Activated naive CD8-positive, alpha-beta T cell treated with anti-CD3 and anti-CD28 coated beads for 36 hours (primary cell): ENCODE results near the gene VAMP4. TPM values are rescaled to one million over a fixed set of nuclear protein-coding genes. Genes with fewer than 3 reads are reported as not detected.
A peak's percentile ranks its signal among the peaks of the same experiment; 100 is the strongest.
"Not testable (repeated sequence)": the region's sequence is repeated elsewhere in the genome, so short reads cannot be mapped to it uniquely, and the experiment has no call there.

Source experiments
- DNase-seq: peaks from one replicate; pipeline ENCODE4 v3.0.0; 2021
- H3K27ac Mint-ChIP-seq: one replicate; pipeline ENCODE4 v1.8.0; 2022; ENCODE audit warnings: mild to moderate bottlenecking, moderate library complexity, mixed read lengths
- H3K27me3 Mint-ChIP-seq: one replicate; pipeline ENCODE4 v1.8.0; 2022; ENCODE audit warnings: mild to moderate bottlenecking, mixed read lengths
- H3K36me3 Mint-ChIP-seq: one replicate; pipeline ENCODE4 v1.8.0; 2021; ENCODE audit warnings: mild to moderate bottlenecking, mixed read lengths
- H3K4me1 Mint-ChIP-seq: one replicate; pipeline ENCODE4 v1.8.0; 2021; ENCODE audit warnings: mixed read lengths
- H3K4me3 Mint-ChIP-seq: one replicate; pipeline ENCODE4 v1.8.0; 2022; ENCODE audit warnings: mild to moderate bottlenecking, moderate library complexity, mixed read lengths
- H3K9me3 Mint-ChIP-seq: one replicate; pipeline ENCODE4 v1.8.0; 2022; ENCODE audit warnings: mixed read lengths
- total RNA-seq, 2 experiments: library from RNA; stranded (reverse); gene quantifications; one replicate each; pipeline ENCODE4 v1.2.3, GENCODE V29; 2021

The VAMP4 gene
- total RNA-seq, 2 experiments from 2014 or later: 4.8 to 5.1 TPM

- H3K36me3 Mint-ChIP-seq: peaks cover 18% of the 10 kb centered on the region
- not testable (repeated sequence) for H3K27me3 Mint-ChIP-seq, DNase-seq, H3K27ac Mint-ChIP-seq, H3K4me3 Mint-ChIP-seq, H3K4me1 Mint-ChIP-seq
- H3K9me3 Mint-ChIP-seq: peaks cover 13% of the 10 kb centered on the region
Measured at GRCh38 chr1:171693541-171693940, 48.3 kb downstream of the VAMP4 start.

GRCh38 chr1:171683870-171684269 lies 58.0 kb downstream of the VAMP4 start:
- Mint-ChIP-seq H3K9me3 (peaks cover 11% of the 10 kb centered on the region), H3K4me3 (no peak overlapping the region)

GRCh38 chr1:171680339-171680738 lies 61.5 kb downstream of the VAMP4 start:
- H3K27me3 Mint-ChIP-seq: peaks cover 3% of the 10 kb centered on the region
- H3K27ac Mint-ChIP-seq: no peak overlapping the region
- no peak overlapping the region for H3K4me3 Mint-ChIP-seq
- no peaks in the 10 kb centered on the region for H3K4me1 Mint-ChIP-seq
- H3K9me3 Mint-ChIP-seq: peaks cover 2% of the 10 kb centered on the region
- H3K36me3 Mint-ChIP-seq: no peaks in the 10 kb centered on the region
- DNase-seq: no peak

More at GRCh38 chr1:171683870-171684269, 58.0 kb downstream of the VAMP4 start:
- Mint-ChIP-seq H3K4me1 (no peaks in the 10 kb centered on the region), H3K36me3 (no peaks in the 10 kb centered on the region), H3K27me3 (peaks cover 3% of the 10 kb centered on the region), H3K27ac (no peak overlapping the region)
- no peak for DNase-seq

GRCh38 chr1:171676823-171677222 lies 65.0 kb downstream of the VAMP4 start:
- Mint-ChIP-seq H3K27me3 (no peaks in the 10 kb centered on the region), H3K9me3 (no peaks in the 10 kb centered on the region), H3K4me3 (no peak overlapping the region), H3K36me3 (no peaks in the 10 kb centered on the region), H3K27ac (no peak overlapping the region), H3K4me1 (no peaks in the 10 kb centered on the region)
- DNase-seq: no peak

GRCh38 chr1:171674431-171675405 lies 67.1 kb downstream of the VAMP4 start:
- H3K4me1 Mint-ChIP-seq: no peaks in the 10 kb centered on the region
- H3K4me3 Mint-ChIP-seq: no peak overlapping the region
- no peak for DNase-seq
- H3K27ac Mint-ChIP-seq: no peak overlapping the region
- no peaks in the 10 kb centered on the region for H3K27me3 Mint-ChIP-seq
- no peaks in the 10 kb centered on the region for H3K36me3 Mint-ChIP-seq
- H3K9me3 Mint-ChIP-seq: no peaks in the 10 kb centered on the region

GRCh38 chr1:171670739-171671138 lies 71.1 kb downstream of the VAMP4 start:
- H3K27me3 Mint-ChIP-seq: no peaks in the 10 kb centered on the region
- no peaks in the 10 kb centered on the region for H3K4me1 Mint-ChIP-seq
- H3K9me3 Mint-ChIP-seq: no peaks in the 10 kb centered on the region
- H3K36me3 Mint-ChIP-seq: no peaks in the 10 kb centered on the region
- no peak overlapping the region for H3K27ac Mint-ChIP-seq
- no peak for DNase-seq
- H3K4me3 Mint-ChIP-seq: no peak overlapping the region

- H3K27me3 Mint-ChIP-seq: no peaks in the 10 kb centered on the region
- no peak overlapping the region for H3K4me3 Mint-ChIP-seq
- no peaks in the 10 kb centered on the region for H3K9me3 Mint-ChIP-seq
- H3K27ac Mint-ChIP-seq: no peak overlapping the region
- no peaks in the 10 kb centered on the region for H3K36me3 Mint-ChIP-seq
- H3K4me1 Mint-ChIP-seq: no peaks in the 10 kb centered on the region
- DNase-seq: no peak
Measured at GRCh38 chr1:171668372-171668771, 73.5 kb downstream of the VAMP4 start.

- Mint-ChIP-seq H3K4me3 (no peak overlapping the region), H3K9me3 (no peaks in the 10 kb centered on the region), H3K27ac (no peak overlapping the region), H3K36me3 (no peaks in the 10 kb centered on the region), H3K4me1 (no peaks in the 10 kb centered on the region), H3K27me3 (no peaks in the 10 kb centered on the region)
- no peak for DNase-seq
Measured at GRCh38 chr1:171666114-171666769, 75.6 kb downstream of the VAMP4 start.

- no peaks in the 10 kb centered on the region for H3K4me1 Mint-ChIP-seq
- H3K27ac Mint-ChIP-seq: no peak overlapping the region
- no peak for DNase-seq
- H3K4me3 Mint-ChIP-seq: no peak overlapping the region
- H3K9me3 Mint-ChIP-seq: no peaks in the 10 kb centered on the region
- H3K36me3 Mint-ChIP-seq: no peaks in the 10 kb centered on the region
- no peaks in the 10 kb centered on the region for H3K27me3 Mint-ChIP-seq
Measured at GRCh38 chr1:171664976-171665375, 76.9 kb downstream of the VAMP4 start.

GRCh38 chr1:171663854-171664575 lies 77.8 kb downstream of the VAMP4 start:
- Mint-ChIP-seq H3K27me3 (no peaks in the 10 kb centered on the region), H3K4me3 (no peak overlapping the region), H3K27ac (no peak overlapping the region), H3K36me3 (no peaks in the 10 kb centered on the region), H3K9me3 (no peaks in the 10 kb centered on the region), H3K4me1 (no peaks in the 10 kb centered on the region)
- DNase-seq: no peak

GRCh38 chr1:171663036-171663853 lies 78.6 kb downstream of the VAMP4 start:
- DNase-seq: no peak
- H3K4me3 Mint-ChIP-seq: no peak overlapping the region
- H3K27me3 Mint-ChIP-seq: no peaks in the 10 kb centered on the region
- no peaks in the 10 kb centered on the region for H3K36me3 Mint-ChIP-seq
- H3K4me1 Mint-ChIP-seq: no peaks in the 10 kb centered on the region
- no peak overlapping the region for H3K27ac Mint-ChIP-seq
- H3K9me3 Mint-ChIP-seq: no peaks in the 10 kb centered on the region

- no peaks in the 10 kb centered on the region for H3K36me3 Mint-ChIP-seq
- no peak for DNase-seq
- no peak overlapping the region for H3K27ac Mint-ChIP-seq
- H3K4me3 Mint-ChIP-seq: no peak overlapping the region
- H3K27me3 Mint-ChIP-seq: peaks cover 7% of the 10 kb centered on the region
- H3K4me1 Mint-ChIP-seq: no peaks in the 10 kb centered on the region
- no peaks in the 10 kb centered on the region for H3K9me3 Mint-ChIP-seq
Measured at GRCh38 chr1:171661076-171661650, 80.7 kb downstream of the VAMP4 start.

GRCh38 chr1:171656206-171656605 lies 85.7 kb downstream of the VAMP4 start:
- H3K27ac Mint-ChIP-seq, H3K4me3 Mint-ChIP-seq, H3K36me3 Mint-ChIP-seq, H3K4me1 Mint-ChIP-seq, DNase-seq, H3K9me3 Mint-ChIP-seq: not testable (repeated sequence)
- peaks cover 22% of the 10 kb centered on the region for H3K27me3 Mint-ChIP-seq

- Mint-ChIP-seq H3K4me1 (peaks cover 8% of the 10 kb centered on the region), H3K27ac (no peak overlapping the region), H3K36me3 (no peaks in the 10 kb centered on the region), H3K9me3 (no peaks in the 10 kb centered on the region), H3K4me3 (peak overlapping the region; percentile 29), H3K27me3 (peaks cover 22% of the 10 kb centered on the region)
- no peak for DNase-seq
Measured at GRCh38 chr1:171655746-171656116, 86.1 kb downstream of the VAMP4 start.
